GM23338 (cell line): ENCODE results near the gene PKHD1. TPM values are rescaled to one million over a fixed set of nuclear protein-coding genes. Genes with fewer than 3 reads are reported as not detected.

Experiments used
- ATAC-seq: fragments of 200-7000 bp; cut with Tn5 transposase; 3 replicates; pipeline ENCODE4 v1.9.1; 2020
- DNase-seq: peaks from one replicate; pipeline ENCODE4 v3.0.0-alpha.2; 2015; ENCODE audit warnings: low spot score
- H2AFZ ChIP-seq: fragments of 200-600 bp; sonication (generic); 2 replicates; pipeline ENCODE4 v1.8.0; 2016; ENCODE audit warnings: antibody characterized with exemption, mild to moderate bottlenecking, moderate library complexity
- H3F3A ChIP-seq: fragments of 200-600 bp; sonication (generic); replicated peaks from 2 replicates; pipeline ENCODE4 v1.8.0; 2017; ENCODE audit warnings: antibody characterized with exemption, mixed run types, low read depth
- H3K27ac ChIP-seq: fragments of 200-600 bp; sonication (generic); 2 replicates; pipeline ENCODE4 v1.6.1; 2016; ENCODE audit warnings: low read depth
- H3K27me3 ChIP-seq: fragments of 200-600 bp; sonication (generic); 2 replicates; pipeline ENCODE4 v1.8.0; 2016; ENCODE audit warnings: mild to moderate bottlenecking, mixed run types, moderate library complexity; ENCODE audit not compliant: insufficient read depth
- H3K36me3 ChIP-seq: fragments of 200-600 bp; sonication (generic); 2 replicates; pipeline ENCODE4 v1.8.0; 2016; ENCODE audit warnings: mild to moderate bottlenecking; ENCODE audit not compliant: insufficient read depth
- H3K4me1 ChIP-seq: fragments of 200-600 bp; sonication (generic); 2 replicates; pipeline ENCODE4 v1.8.0; 2016; ENCODE audit warnings: mild to moderate bottlenecking, moderate library complexity; ENCODE audit not compliant: insufficient read depth
- H3K4me2 ChIP-seq: fragments of 200-600 bp; sonication (generic); 2 replicates; pipeline ENCODE4 v1.7.1; 2017; ENCODE audit warnings: mixed run types
- H3K4me3 ChIP-seq: fragments of 200-600 bp; sonication (generic); 2 replicates; pipeline ENCODE4 v1.6.1; 2016; ENCODE audit warnings: mixed run types
- H3K79me2 ChIP-seq: fragments of 200-600 bp; sonication (generic); replicated peaks from 2 replicates; pipeline ENCODE4 v1.8.0; 2017; ENCODE audit warnings: mild to moderate bottlenecking; ENCODE audit not compliant: insufficient read depth
- H3K9me2 ChIP-seq: fragments of 200-600 bp; sonication (generic); 2 replicates; pipeline ENCODE4 v1.8.0; 2017; ENCODE audit not compliant: insufficient read depth
- H4K20me1 ChIP-seq: fragments of 200-600 bp; sonication (generic); replicated peaks from 2 replicates; pipeline ENCODE4 v1.8.0; 2017; ENCODE audit warnings: mild to moderate bottlenecking; ENCODE audit not compliant: insufficient read depth
- H3K27ac Mint-ChIP-seq: 2 replicates; pipeline ENCODE4 v1.8.0; 2020; ENCODE audit warnings: inconsistent platforms, mild to moderate bottlenecking, moderate library complexity, mixed read lengths
- H3K27me3 Mint-ChIP-seq: 3 replicates; pipeline ENCODE4 v1.8.0; 2022; ENCODE audit warnings: low read depth, mild to moderate bottlenecking, moderate library complexity, mixed read lengths, inconsistent platforms; ENCODE audit not compliant: insufficient read depth, poor library complexity
- H3K36me3 Mint-ChIP-seq: 3 replicates; pipeline ENCODE4 v1.8.0; 2021; ENCODE audit warnings: low read depth, mild to moderate bottlenecking, inconsistent platforms, moderate library complexity, mixed read lengths
- H3K4me1 Mint-ChIP-seq: 3 replicates; pipeline ENCODE4 v1.8.0; 2020; ENCODE audit warnings: mild to moderate bottlenecking, inconsistent platforms, mixed read lengths
- H3K4me3 Mint-ChIP-seq: 3 replicates; pipeline ENCODE4 v1.8.0; 2021; ENCODE audit warnings: moderate library complexity, mild to moderate bottlenecking, inconsistent platforms, mixed read lengths
- H3K9me3 Mint-ChIP-seq: 3 replicates; pipeline ENCODE4 v1.8.0; 2020; ENCODE audit warnings: moderate library complexity, mild to moderate bottlenecking, inconsistent platforms, mixed read lengths
- CREB1 ChIP-seq: fragments of 250-450 bp; sonication (Bioruptor Pico); IDR thresholded peaks from 2 replicates; pipeline ENCODE4 v1.5.0; 2020; ENCODE audit warnings: low read depth, mild to moderate bottlenecking, moderate library complexity
- CTCF ChIP-seq, 2 experiments: fragments of 200-600 bp in 1 of 2; sonication (generic) in 1 of 2; conservative IDR thresholded peaks; 2 replicates each; pipeline versions ENCODE4 v1.5.1 to v1.6.1; 2016 to 2017; ENCODE audit warnings: antibody characterized with exemption in 2 of 2, low read depth in 2 of 2, mild to moderate bottlenecking in 2 of 2, moderate library complexity in 1 of 2
- ETS1 ChIP-seq: IDR thresholded peaks from 2 replicates; pipeline ENCODE4 v1.6.1; 2016; ENCODE audit warnings: antibody characterized with exemption
- EZH2 ChIP-seq: fragments of 200-600 bp; sonication (generic); IDR thresholded peaks from one replicate; pipeline ENCODE4 v1.8.0; 2017; ENCODE audit warnings: antibody characterized with exemption, mild to moderate bottlenecking, low read depth; ENCODE audit not compliant: unreplicated experiment
- EZH2phosphoT487 ChIP-seq: fragments of 200-600 bp; sonication (generic); IDR thresholded peaks from one replicate; pipeline ENCODE4 v1.8.1; 2018; ENCODE audit warnings: antibody characterized with exemption; ENCODE audit not compliant: unreplicated experiment
- JUNB ChIP-seq: IDR thresholded peaks from one replicate; pipeline ENCODE4 v1.6.1; 2016; ENCODE audit warnings: antibody characterized with exemption; ENCODE audit not compliant: unreplicated experiment
- NANOG ChIP-seq: IDR thresholded peaks from 2 replicates; pipeline ENCODE4 v1.6.1; 2016; ENCODE audit warnings: antibody characterized with exemption, borderline replicate concordance
- POLR2AphosphoS5 ChIP-seq: IDR thresholded peaks from 2 replicates; pipeline ENCODE4 v1.6.1; 2016; ENCODE audit warnings: antibody characterized with exemption, low read depth
- REST ChIP-seq: IDR thresholded peaks from one replicate; pipeline ENCODE4 v1.6.1; 2018; ENCODE audit warnings: antibody characterized with exemption; ENCODE audit not compliant: unreplicated experiment
- STAT1 ChIP-seq: IDR thresholded peaks from one replicate; pipeline ENCODE4 v1.6.1; 2016; ENCODE audit warnings: antibody characterized with exemption; ENCODE audit not compliant: unreplicated experiment
- ZNF114 ChIP-seq: fragments of 250-450 bp; sonication (Bioruptor Pico); IDR thresholded peaks from 2 replicates; pipeline ENCODE4 v1.5.0; 2020; ENCODE audit warnings: mild to moderate bottlenecking, moderate library complexity
- ZNF331 ChIP-seq: fragments of 250-450 bp; sonication (Bioruptor Pico); IDR thresholded peaks from 2 replicates; pipeline ENCODE4 v1.5.0; 2020; ENCODE audit warnings: low read depth, mild to moderate bottlenecking, moderate library complexity
- ZNF462 ChIP-seq: fragments of 250-450 bp; sonication (Bioruptor Pico); IDR thresholded peaks from 2 replicates; pipeline ENCODE4 v1.5.0; 2020; ENCODE audit warnings: mild to moderate bottlenecking, moderate library complexity
- polyA plus RNA-seq: library from polyadenylated mRNA; unstranded; fragments of >200 nt; fragmentation: Nextera tagmentation; extraction: Ambion mirVana; gene quantifications from 2 replicates; pipeline ENCODE4 v1.2.1, GENCODE V29; 2016
- total RNA-seq: library from RNA; depleted of rRNA; stranded (reverse); fragments of >200 nt; shearing (Covaris generic); gene quantifications from 2 replicates; pipeline ENCODE4 v1.2.3, GENCODE V29; 2014

The PKHD1 gene
- total and polyA plus RNA-seq, 2 experiments from 2014 or later: 0.03 to 0.07 TPM

- H4K20me1 ChIP-seq: no peaks in the 10 kb centered on the region
- Mint-ChIP-seq H3K4me3 (no peak overlapping the region), H3K27ac (no peak overlapping the region), H3K9me3 (no peaks in the 10 kb centered on the region; the same call in 2 of the 3 replicates), H3K36me3 (no peaks in the 10 kb centered on the region), H3K4me1 (no peaks in the 10 kb centered on the region), H3K27me3 (no peaks in the 10 kb centered on the region)
- no peak for ATAC-seq
- peaks cover 3% of the 10 kb centered on the region; the same call in 1 of the 2 replicates for H3K9me2 ChIP-seq
- no peaks in the 10 kb centered on the region for H3K27me3 ChIP-seq
- no peak overlapping the region for H3K27ac ChIP-seq
- no peaks in the 10 kb centered on the region for H3F3A ChIP-seq
- DNase-seq: no peak
- H2AFZ ChIP-seq: no peak overlapping the region
- no peak overlapping the region for H3K4me2 ChIP-seq
- TF ChIP-seq EZH2 (no peak), REST (no peak), CTCF (conservative IDR thresholded peaks at IDR 0.05; ENCODE audit: low read depth in 2 of 2) (no peak), POLR2AphosphoS5 (no peak), ZNF462 (CRISPR knock-in tag) (no peak), CREB1 (CRISPR knock-in tag) (no peak), EZH2phosphoT487 (no peak), JUNB (no peak), STAT1 (no peak), ZNF114 (CRISPR knock-in tag) (no peak), ZNF331 (CRISPR knock-in tag) (no peak), ETS1 (no peak), NANOG (no peak)
- H3K79me2 ChIP-seq: no peaks in the 10 kb centered on the region
- no peak overlapping the region for H3K4me3 ChIP-seq
- H3K4me1 ChIP-seq: no peaks in the 10 kb centered on the region
- H3K36me3 ChIP-seq: no peaks in the 10 kb centered on the region
Observed at GRCh38 chr6:51657491-51657890, 429.9 kb downstream of the PKHD1 start.
